ENCODE data around the gene EXD1. TPM values are rescaled to one million over a fixed set of nuclear protein-coding genes. Genes with fewer than 3 reads are reported as not detected.
A peak's percentile ranks its signal among the peaks of the same experiment; 100 is the strongest.

The EXD1 gene
- polyA plus RNA-seq, 1 donor (not counting 4 experiments of a cell fraction or from before 2014, with no cell fraction given) = 0.16 TPM

- Histone ChIP-seq H3K4me2 (ENCODE audit: control insufficient read depth, extremely low read depth, insufficient read depth, low read depth, low read length) (peak overlapping the region; percentile 41), H2AFZ (ENCODE audit: control insufficient read depth, low read length) (peak overlapping the region; percentile 30), H3K9me1 (ENCODE audit: control insufficient read depth, extremely low read depth, insufficient read depth, low read length) (no peaks in the 10 kb centered on the region), H3K27ac (ENCODE audit: control insufficient read depth, insufficient read depth, low read length) (no peak overlapping the region), H3K4me3 (ENCODE audit: control insufficient read depth in 2 of 3, extremely low read depth in 1 of 3, insufficient read depth in 2 of 3, low read depth in 1 of 3, low read length in 3 of 3) (no peak overlapping the region), H4K20me1 (ENCODE audit: control insufficient read depth, extremely low read depth, insufficient read depth, low read length) (no peaks in the 10 kb centered on the region), H3K9me3 (ENCODE audit: control insufficient read depth, low read depth, low read length) (no peaks in the 10 kb centered on the region), H3K4me1 (ENCODE audit: control insufficient read depth, extremely low read depth, insufficient read depth, low read length) (peaks cover 18% of the 10 kb centered on the region), H3K27me3 (ENCODE audit: control insufficient read depth, extremely low read depth, insufficient read depth, low read length) (no peaks in the 10 kb centered on the region), H3K36me3 (ENCODE audit: control insufficient read depth in 2 of 2, extremely low read depth in 1 of 2, insufficient read depth in 2 of 2, low read length in 2 of 2) (no peaks in the 10 kb centered on the region), H3K79me2 (ENCODE audit: control insufficient read depth, insufficient read depth, low read length) (no peaks in the 10 kb centered on the region), H3K9ac (ENCODE audit: control insufficient read depth, extremely low read depth, insufficient read depth, low read length) (no peak overlapping the region)
- dilution Hi-C loops (cut with MboI; ENCODE audit: extremely low pct_ligation_motif_present, low sequenced_read_pairs) = no loop called here
- DNase-seq (ENCODE audit: low read depth, low spot score) = no peak
- no peak for FAIRE-seq
- TF ChIP-seq CTCF (optimal IDR thresholded peaks at IDR 0.05 in 1 of 3, IDR thresholded peaks at IDR 0.05 in 1 of 3, conservative IDR thresholded peaks at IDR 0.05 in 1 of 3; ENCODE audit: extremely low read depth in 1 of 3, insufficient read depth in 2 of 3, low read length in 3 of 3) (no peak), EZH2 (IDR thresholded peaks at IDR 0.05; ENCODE audit: low read length) (no peak)
Observed at GRCh38 chr15:41150279-41150678, 80.3 kb downstream of the EXD1 start.

- TF ChIP-seq EZH2 (IDR thresholded peaks at IDR 0.05; ENCODE audit: low read length) (no peak), CTCF (optimal IDR thresholded peaks at IDR 0.05 in 1 of 3, IDR thresholded peaks at IDR 0.05 in 1 of 3, conservative IDR thresholded peaks at IDR 0.05 in 1 of 3; ENCODE audit: extremely low read depth in 1 of 3, insufficient read depth in 2 of 3, low read length in 3 of 3) (no peak)
- H3K27ac ChIP-seq (ENCODE audit: control insufficient read depth, insufficient read depth, low read length) = no peak overlapping the region
- DNase-seq (ENCODE audit: low read depth, low spot score) = no peak
- no peaks in the 10 kb centered on the region for H3K36me3 ChIP-seq (ENCODE audit: control insufficient read depth in 2 of 2, extremely low read depth in 1 of 2, insufficient read depth in 2 of 2, low read length in 2 of 2)
- H3K79me2 ChIP-seq (ENCODE audit: control insufficient read depth, insufficient read depth, low read length) = no peaks in the 10 kb centered on the region
- H3K4me3 ChIP-seq (ENCODE audit: control insufficient read depth in 2 of 3, extremely low read depth in 1 of 3, insufficient read depth in 2 of 3, low read depth in 1 of 3, low read length in 3 of 3) = no peak overlapping the region
- no peak overlapping the region for H2AFZ ChIP-seq (ENCODE audit: control insufficient read depth, low read length)
- dilution Hi-C loops (cut with MboI; ENCODE audit: extremely low pct_ligation_motif_present, low sequenced_read_pairs) = no loop called here
- H3K4me2 ChIP-seq (ENCODE audit: control insufficient read depth, extremely low read depth, insufficient read depth, low read depth, low read length) = no peak overlapping the region
- H4K20me1 ChIP-seq (ENCODE audit: control insufficient read depth, extremely low read depth, insufficient read depth, low read length) = no peaks in the 10 kb centered on the region
- no peaks in the 10 kb centered on the region for H3K27me3 ChIP-seq (ENCODE audit: control insufficient read depth, extremely low read depth, insufficient read depth, low read length)
- H3K4me1 ChIP-seq (ENCODE audit: control insufficient read depth, extremely low read depth, insufficient read depth, low read length) = peaks cover 18% of the 10 kb centered on the region
- FAIRE-seq = no peak
- no peak overlapping the region for H3K9ac ChIP-seq (ENCODE audit: control insufficient read depth, extremely low read depth, insufficient read depth, low read length)
- no peaks in the 10 kb centered on the region for H3K9me3 ChIP-seq (ENCODE audit: control insufficient read depth, low read depth, low read length)
- no peaks in the 10 kb centered on the region for H3K9me1 ChIP-seq (ENCODE audit: control insufficient read depth, extremely low read depth, insufficient read depth, low read length)
Observed at GRCh38 chr15:41148065-41148464, 82.5 kb downstream of the EXD1 start.

Data from keratinocyte (primary cell).